Dendritic cell treated with granulocyte-macrophage colony-stimulating factor and Interleukin-4, amounts not matched to agents 40 ng/mL and 50 ng/mL, for 4 days (primary cell): Measurements from ENCODE around the gene NDST3.

Source experiments
- H3K27ac Mint-ChIP-seq: one replicate; pipeline ENCODE4 v1.8.0; 2022; ENCODE audit warnings: mild to moderate bottlenecking, mixed read lengths
- H3K27me3 Mint-ChIP-seq: one replicate; pipeline ENCODE4 v1.8.0; 2022; ENCODE audit warnings: mild to moderate bottlenecking, mixed read lengths
- H3K36me3 Mint-ChIP-seq: one replicate; pipeline ENCODE4 v1.8.0; 2022; ENCODE audit warnings: low read depth, mixed read lengths
- H3K4me1 Mint-ChIP-seq: one replicate; pipeline ENCODE4 v1.8.0; 2022; ENCODE audit warnings: low read depth, mixed read lengths
- H3K4me3 Mint-ChIP-seq: one replicate; pipeline ENCODE4 v1.8.0; 2022; ENCODE audit warnings: mild to moderate bottlenecking, moderate library complexity, mixed read lengths
- H3K9me3 Mint-ChIP-seq: one replicate; pipeline ENCODE4 v1.8.0; 2022; ENCODE audit warnings: mixed read lengths
- intact Hi-C: fragments of 100-400 bp; cut with micrococcal nuclease; formaldehyde crosslinking; loops from one replicate; pipeline ENCODE4 v1.15.0; 2022

Gene NDST3

DNA sequence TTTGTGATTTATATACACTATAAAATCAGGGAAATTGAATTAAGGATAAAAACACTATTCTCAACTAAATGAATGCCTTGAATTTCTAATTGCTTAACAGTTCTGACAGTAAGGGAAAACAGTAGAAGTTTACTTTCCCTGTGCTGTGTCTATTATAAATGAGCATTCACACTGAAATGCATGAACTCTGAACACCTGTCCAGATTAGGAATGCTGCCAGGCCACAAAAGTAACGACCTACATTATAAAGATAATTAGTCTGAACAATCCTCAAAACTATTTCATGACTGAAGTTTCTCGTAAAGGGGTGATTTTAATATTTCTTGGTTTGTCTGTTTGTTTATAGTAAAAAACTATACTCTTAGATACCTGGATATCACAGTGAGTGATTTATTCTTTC lies 2.0 kb downstream of the NDST3 start:
- H3K27me3 Mint-ChIP-seq: peaks cover 25% of the 10 kb centered on the region
- no peak overlapping the region for H3K27ac Mint-ChIP-seq
- H3K9me3 Mint-ChIP-seq: no peaks in the 10 kb centered on the region
- H3K4me1 Mint-ChIP-seq: peaks cover 13% of the 10 kb centered on the region
- no peaks in the 10 kb centered on the region for H3K36me3 Mint-ChIP-seq
- H3K4me3 Mint-ChIP-seq: no peak overlapping the region
- intact Hi-C loops: no loop called here

GRCh38 chr4:118037955-118038354 lies 3.7 kb downstream of the NDST3 start:
- no peaks in the 10 kb centered on the region for H3K9me3 Mint-ChIP-seq
- intact Hi-C loops: no loop called here
- H3K36me3 Mint-ChIP-seq: no peaks in the 10 kb centered on the region
- peaks cover 8% of the 10 kb centered on the region for H3K4me1 Mint-ChIP-seq
- no peak overlapping the region for H3K27ac Mint-ChIP-seq
- no peak overlapping the region for H3K4me3 Mint-ChIP-seq
- H3K27me3 Mint-ChIP-seq: peaks cover 13% of the 10 kb centered on the region

DNA sequence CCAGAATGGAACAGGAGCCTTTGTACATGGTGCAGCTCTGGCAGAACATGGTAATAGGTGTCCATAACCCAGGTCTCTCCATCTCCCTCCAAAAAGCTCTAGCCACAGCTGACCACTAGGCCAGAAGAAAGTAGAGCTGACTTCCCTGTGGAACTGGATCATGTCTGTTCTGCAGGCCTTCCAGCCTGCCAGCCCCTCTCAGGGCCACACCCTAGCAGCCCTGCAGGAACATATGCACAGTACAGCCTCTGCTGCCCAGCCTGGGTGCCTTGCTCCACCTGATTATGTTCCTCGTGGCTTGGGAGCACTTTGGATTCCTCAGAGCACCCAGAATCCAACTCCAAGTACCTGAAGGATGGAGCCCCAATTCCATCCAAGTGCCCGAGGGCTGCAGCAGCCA lies 12.0 kb downstream of the NDST3 start:
- Mint-ChIP-seq H3K36me3 (no peaks in the 10 kb centered on the region), H3K27me3 (no peaks in the 10 kb centered on the region), H3K27ac (no peak overlapping the region), H3K4me1 (no peaks in the 10 kb centered on the region), H3K9me3 (peaks cover 22% of the 10 kb centered on the region), H3K4me3 (no peak overlapping the region)
- intact Hi-C loops: no loop called here

GRCh38 chr4:118047043-118047442 lies 12.8 kb downstream of the NDST3 start:
- Mint-ChIP-seq H3K9me3 (peaks cover 22% of the 10 kb centered on the region), H3K27ac (no peak overlapping the region), H3K4me1 (no peaks in the 10 kb centered on the region), H3K36me3 (no peaks in the 10 kb centered on the region), H3K27me3 (no peaks in the 10 kb centered on the region), H3K4me3 (no peak overlapping the region)
- intact Hi-C loops: no loop called here

DNA sequence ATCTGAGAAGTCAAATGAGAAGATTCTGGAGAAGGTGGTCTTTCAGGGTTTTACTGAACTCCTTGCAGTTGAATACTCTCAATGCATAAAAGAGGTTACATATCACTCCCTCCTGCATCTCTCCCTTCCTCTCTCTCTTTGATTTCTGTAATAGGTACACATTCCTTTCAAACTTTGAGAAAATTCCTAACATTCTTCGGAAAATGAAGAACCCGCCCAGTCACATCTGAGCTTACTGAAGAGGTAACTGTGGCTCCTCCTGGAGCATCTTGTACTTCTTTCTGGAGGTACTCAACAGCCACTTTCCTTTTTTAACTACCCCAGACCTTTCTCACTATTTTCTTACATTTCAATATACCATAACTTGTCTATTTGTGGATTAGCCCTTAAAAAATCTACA lies 24.7 kb downstream of the NDST3 start:
- intact Hi-C loops: no loop called here

GRCh38 chr4:118059397-118059796 lies 25.1 kb downstream of the NDST3 start:
- H3K27me3 Mint-ChIP-seq: no peaks in the 10 kb centered on the region
- no peak overlapping the region for H3K27ac Mint-ChIP-seq
- no peaks in the 10 kb centered on the region for H3K9me3 Mint-ChIP-seq
- H3K36me3 Mint-ChIP-seq: no peaks in the 10 kb centered on the region
- intact Hi-C loops: no loop called here
- no peaks in the 10 kb centered on the region for H3K4me1 Mint-ChIP-seq
- H3K4me3 Mint-ChIP-seq: no peak overlapping the region

More for the DNA sequence above, 24.7 kb downstream of the NDST3 start:
- Mint-ChIP-seq H3K36me3 (no peaks in the 10 kb centered on the region), H3K4me3 (no peak overlapping the region), H3K27me3 (no peaks in the 10 kb centered on the region), H3K4me1 (no peaks in the 10 kb centered on the region), H3K9me3 (no peaks in the 10 kb centered on the region), H3K27ac (no peak overlapping the region)

- intact Hi-C loops: loop anchor here (5.0 kb wide), 2 partner anchors 145 to 195 kb away; no protein-coding TSS in a partner anchor
- no peak overlapping the region for H3K4me3 Mint-ChIP-seq
- H3K27ac Mint-ChIP-seq: no peak overlapping the region
- no peaks in the 10 kb centered on the region for H3K9me3 Mint-ChIP-seq
- no peaks in the 10 kb centered on the region for H3K4me1 Mint-ChIP-seq
- no peaks in the 10 kb centered on the region for H3K36me3 Mint-ChIP-seq
- no peaks in the 10 kb centered on the region for H3K27me3 Mint-ChIP-seq
Measured at GRCh38 chr4:118076958-118077766, 42.9 kb downstream of the NDST3 start.

DNA sequence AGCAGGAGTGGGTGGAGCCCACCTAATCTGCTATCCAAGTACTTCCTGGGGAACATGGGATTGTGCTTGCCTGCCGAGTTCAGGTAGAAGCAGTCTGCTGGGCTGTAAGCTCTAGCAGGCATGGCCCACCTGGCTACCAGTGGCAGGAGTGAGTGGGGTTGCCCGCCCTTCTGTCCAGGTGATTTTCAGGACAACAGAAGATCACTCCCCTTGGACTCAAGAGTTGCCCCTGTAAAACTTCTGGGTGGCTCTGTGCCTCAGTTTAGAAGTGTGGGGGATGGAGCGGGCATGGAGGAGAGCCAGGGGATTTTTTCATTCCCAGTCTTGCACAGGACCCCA lies 43.5 kb downstream of the NDST3 start:
- peaks cover 4% of the 10 kb centered on the region for H3K9me3 Mint-ChIP-seq
- H3K27me3 Mint-ChIP-seq: no peaks in the 10 kb centered on the region
- intact Hi-C loops: loop anchor here (5.0 kb wide), 2 partner anchors 145 to 195 kb away; no protein-coding TSS in a partner anchor
- no peak overlapping the region for H3K27ac Mint-ChIP-seq
- no peaks in the 10 kb centered on the region for H3K36me3 Mint-ChIP-seq
- H3K4me1 Mint-ChIP-seq: no peaks in the 10 kb centered on the region
- H3K4me3 Mint-ChIP-seq: no peak overlapping the region

DNA sequence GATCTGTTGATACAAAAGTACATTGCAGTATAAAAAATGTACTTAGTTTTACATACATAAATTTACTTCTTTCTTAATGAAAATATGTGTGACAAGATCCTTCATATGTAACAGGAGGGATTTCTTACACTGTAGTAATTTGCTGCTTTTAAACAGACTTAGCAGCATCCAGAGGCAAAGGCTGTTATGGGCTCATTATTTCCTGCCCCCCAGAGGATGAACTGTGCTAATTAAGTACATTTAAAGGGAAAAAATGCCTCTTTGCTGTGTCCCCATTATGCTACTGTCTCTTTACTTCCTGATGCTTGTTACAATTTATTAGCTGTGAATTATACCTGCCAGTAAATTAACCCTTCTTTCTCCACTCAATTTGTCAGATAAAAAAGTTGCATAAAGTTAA lies 47.1 kb downstream of the NDST3 start:
- H3K4me3 Mint-ChIP-seq: no peak overlapping the region
- intact Hi-C loops: no loop called here
- no peaks in the 10 kb centered on the region for H3K36me3 Mint-ChIP-seq
- H3K27me3 Mint-ChIP-seq: no peaks in the 10 kb centered on the region
- H3K9me3 Mint-ChIP-seq: peaks cover 7% of the 10 kb centered on the region
- no peaks in the 10 kb centered on the region for H3K4me1 Mint-ChIP-seq
- no peak overlapping the region for H3K27ac Mint-ChIP-seq

GRCh38 chr4:118082182-118082581 lies 47.9 kb downstream of the NDST3 start:
- Mint-ChIP-seq H3K36me3 (no peaks in the 10 kb centered on the region), H3K27me3 (no peaks in the 10 kb centered on the region), H3K27ac (no peak overlapping the region), H3K4me1 (no peaks in the 10 kb centered on the region), H3K9me3 (peaks cover 7% of the 10 kb centered on the region), H3K4me3 (no peak overlapping the region)
- intact Hi-C loops: no loop called here

GRCh38 chr4:118085700-118086099 lies 51.4 kb downstream of the NDST3 start:
- H3K9me3 Mint-ChIP-seq: peaks cover 7% of the 10 kb centered on the region
- H3K36me3 Mint-ChIP-seq: no peaks in the 10 kb centered on the region
- intact Hi-C loops: no loop called here
- no peaks in the 10 kb centered on the region for H3K27me3 Mint-ChIP-seq
- no peak overlapping the region for H3K4me3 Mint-ChIP-seq
- no peaks in the 10 kb centered on the region for H3K4me1 Mint-ChIP-seq
- H3K27ac Mint-ChIP-seq: no peak overlapping the region

DNA sequence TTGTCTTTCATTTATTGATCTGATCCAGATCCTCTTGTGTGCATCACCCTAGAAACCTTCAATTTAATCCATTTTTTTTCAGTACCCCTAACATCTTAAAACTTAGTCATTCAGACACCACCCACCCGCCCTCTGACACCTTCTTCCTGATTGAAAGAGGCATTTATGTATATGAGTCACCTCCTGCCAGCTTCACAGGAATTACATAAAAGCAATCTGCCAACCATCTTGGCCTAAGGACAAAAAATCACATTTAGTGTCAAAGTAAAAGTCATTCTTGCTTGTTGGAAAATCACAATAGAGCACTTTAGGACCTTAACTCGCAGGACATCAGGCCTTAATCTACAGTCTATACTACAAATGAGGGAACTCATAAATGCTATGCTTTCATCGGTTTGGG lies 52.1 kb downstream of the NDST3 start:
- no peaks in the 10 kb centered on the region for H3K36me3 Mint-ChIP-seq
- intact Hi-C loops: no loop called here
- H3K9me3 Mint-ChIP-seq: peaks cover 7% of the 10 kb centered on the region
- H3K4me3 Mint-ChIP-seq: no peak overlapping the region
- no peaks in the 10 kb centered on the region for H3K4me1 Mint-ChIP-seq
- H3K27me3 Mint-ChIP-seq: no peaks in the 10 kb centered on the region
- H3K27ac Mint-ChIP-seq: no peak overlapping the region

DNA sequence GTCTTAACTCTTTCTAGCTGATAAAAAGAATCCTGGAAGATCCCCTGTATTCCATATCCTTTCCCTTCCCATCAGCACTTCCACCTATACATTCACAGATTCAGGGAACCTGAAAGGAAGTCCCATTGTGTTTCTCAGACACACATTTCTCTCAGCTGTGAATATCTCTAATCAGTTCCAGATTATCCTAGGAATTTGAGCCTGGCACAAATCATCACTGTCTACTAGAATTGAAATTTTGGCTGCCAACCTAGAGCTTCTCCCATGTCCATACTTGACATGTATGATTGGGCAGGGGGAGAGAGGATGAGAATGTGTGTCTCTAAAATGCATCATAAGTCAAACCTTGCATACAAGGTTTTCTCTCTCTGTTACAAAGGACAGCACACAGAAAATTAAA lies 53.1 kb downstream of the NDST3 start:
- Mint-ChIP-seq H3K36me3 (no peaks in the 10 kb centered on the region), H3K27me3 (no peaks in the 10 kb centered on the region), H3K4me3 (no peak overlapping the region), H3K4me1 (no peaks in the 10 kb centered on the region), H3K9me3 (peaks cover 7% of the 10 kb centered on the region), H3K27ac (no peak overlapping the region)
- intact Hi-C loops: no loop called here

DNA sequence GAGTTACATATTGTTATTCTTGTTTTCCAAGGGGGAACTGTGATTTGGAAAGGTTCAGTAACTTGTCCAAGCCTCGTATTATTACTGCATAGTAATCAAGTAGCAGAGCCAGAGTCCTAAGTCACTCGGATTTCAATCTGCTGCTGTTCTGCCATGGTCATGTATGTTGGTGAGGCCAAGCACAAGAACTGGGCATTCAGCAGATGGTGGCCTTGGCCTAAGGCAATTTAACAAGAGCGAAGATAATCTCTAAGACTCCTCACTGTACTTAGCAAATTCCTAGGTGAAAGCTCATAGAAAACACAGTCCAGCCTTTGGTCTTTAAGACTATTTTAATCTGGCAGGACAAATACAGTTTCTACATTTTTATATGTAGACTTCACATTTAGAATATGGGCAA lies 64.8 kb downstream of the NDST3 start:
- Mint-ChIP-seq H3K4me3 (no peak overlapping the region), H3K9me3 (no peaks in the 10 kb centered on the region), H3K4me1 (no peaks in the 10 kb centered on the region), H3K36me3 (no peaks in the 10 kb centered on the region), H3K27ac (no peak overlapping the region), H3K27me3 (no peaks in the 10 kb centered on the region)
- intact Hi-C loops: no loop called here

DNA sequence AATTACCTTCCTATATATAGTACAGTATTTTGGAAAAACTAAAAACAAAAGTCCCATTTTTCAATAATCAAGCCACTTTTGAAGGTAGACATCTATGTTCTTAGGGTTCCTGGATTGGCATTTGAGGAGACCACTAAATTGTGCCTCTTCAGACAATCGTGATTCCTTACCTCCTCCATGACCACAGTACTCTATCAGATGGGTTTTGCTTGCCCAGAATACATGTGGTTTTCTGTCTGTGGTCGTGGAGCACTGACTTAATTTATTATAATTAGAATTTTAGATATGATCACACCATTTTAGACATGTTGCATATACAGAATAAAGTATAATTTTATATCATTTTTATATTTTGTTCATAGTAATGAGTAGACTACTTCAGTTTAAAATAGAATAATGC lies 67.9 kb downstream of the NDST3 start:
- no peaks in the 10 kb centered on the region for H3K4me1 Mint-ChIP-seq
- H3K9me3 Mint-ChIP-seq: no peaks in the 10 kb centered on the region
- H3K36me3 Mint-ChIP-seq: no peaks in the 10 kb centered on the region
- no peaks in the 10 kb centered on the region for H3K27me3 Mint-ChIP-seq
- intact Hi-C loops: no loop called here
- no peak overlapping the region for H3K27ac Mint-ChIP-seq
- no peak overlapping the region for H3K4me3 Mint-ChIP-seq
